GM18870 (cell line): ENCODE data around the gene FOXL1.
"Not testable (repeated sequence)": the region's sequence is repeated elsewhere in the genome, so short reads cannot be mapped to it uniquely, and the experiment has no call there.

ENCODE experiments used
- ATAC-seq: cut with Tn5 transposase; IDR thresholded peaks from one replicate; pipeline ENCODE4 v1.9.1; 2021; ENCODE audit warnings: moderate library complexity; ENCODE audit not compliant: unreplicated experiment

The FOXL1 gene

DNA sequence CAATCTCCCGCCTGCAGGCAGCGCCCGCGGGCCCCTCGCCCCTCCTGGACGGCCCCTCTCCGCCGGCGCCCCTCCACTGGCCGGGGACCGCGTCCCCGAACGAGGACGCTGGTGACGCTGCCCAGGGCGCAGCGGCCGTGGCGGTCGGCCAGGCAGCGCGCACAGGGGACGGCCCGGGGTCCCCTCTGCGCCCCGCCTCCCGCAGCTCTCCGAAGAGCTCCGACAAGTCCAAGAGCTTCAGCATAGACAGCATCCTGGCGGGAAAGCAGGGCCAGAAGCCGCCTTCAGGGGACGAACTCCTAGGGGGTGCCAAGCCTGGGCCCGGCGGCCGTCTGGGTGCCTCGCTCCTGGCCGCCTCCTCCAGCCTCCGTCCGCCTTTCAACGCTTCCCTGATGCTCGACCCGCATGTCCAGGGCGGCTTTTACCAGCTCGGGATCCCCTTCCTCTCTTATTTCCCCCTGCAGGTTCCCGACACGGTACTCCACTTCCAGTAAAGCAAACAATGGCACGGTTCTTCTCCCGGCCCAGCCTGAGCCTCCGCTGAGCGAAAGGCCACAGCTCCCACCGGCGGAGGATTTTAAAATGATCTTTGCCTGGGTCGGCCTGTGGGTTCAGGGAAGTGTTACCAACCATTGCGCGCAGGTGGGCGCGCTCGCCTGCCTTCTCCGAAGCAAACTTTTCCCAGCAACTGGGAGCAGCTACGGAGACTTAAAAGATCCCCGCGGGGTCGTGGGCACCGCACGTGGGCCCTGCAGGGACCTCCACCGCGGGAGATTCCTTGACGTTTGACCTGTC lies 1.1 kb downstream of the FOXL1 start:
- no peak for ATAC-seq

DNA sequence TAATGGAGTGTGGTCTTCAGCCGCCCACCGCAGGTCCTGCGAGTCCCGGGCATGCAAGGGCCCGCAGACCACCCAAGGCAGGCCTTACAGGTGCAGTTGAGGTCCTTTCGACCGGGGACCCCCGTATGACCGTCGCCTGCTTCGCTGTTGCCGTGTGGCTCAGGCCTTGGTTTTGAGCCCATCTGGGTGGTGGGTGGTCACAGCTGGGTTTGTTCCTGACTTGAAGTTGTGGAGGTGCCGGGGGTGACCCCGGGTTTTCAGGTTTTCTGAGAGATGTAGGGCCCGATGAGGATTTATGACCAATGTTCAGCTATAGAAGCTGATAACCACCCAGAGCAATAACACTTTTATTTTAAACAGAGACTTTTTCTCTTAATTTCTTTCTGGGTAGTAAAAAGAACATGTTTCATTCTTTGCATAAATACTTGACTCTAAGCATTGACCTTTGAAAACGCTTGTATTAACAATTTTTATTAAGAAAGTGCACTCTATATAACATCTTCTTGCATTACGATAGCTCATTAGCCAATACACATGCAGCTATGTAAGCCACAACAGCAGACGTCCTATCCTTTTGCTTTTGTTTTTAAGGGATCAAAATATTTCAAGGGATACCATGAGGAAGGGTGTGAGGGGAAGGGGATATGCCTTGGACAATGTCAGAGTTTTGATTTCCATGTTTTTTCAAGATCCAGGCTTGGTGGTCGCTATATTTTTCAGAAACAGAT lies 1.9 kb downstream of the FOXL1 start:
- no peak for ATAC-seq

DNA sequence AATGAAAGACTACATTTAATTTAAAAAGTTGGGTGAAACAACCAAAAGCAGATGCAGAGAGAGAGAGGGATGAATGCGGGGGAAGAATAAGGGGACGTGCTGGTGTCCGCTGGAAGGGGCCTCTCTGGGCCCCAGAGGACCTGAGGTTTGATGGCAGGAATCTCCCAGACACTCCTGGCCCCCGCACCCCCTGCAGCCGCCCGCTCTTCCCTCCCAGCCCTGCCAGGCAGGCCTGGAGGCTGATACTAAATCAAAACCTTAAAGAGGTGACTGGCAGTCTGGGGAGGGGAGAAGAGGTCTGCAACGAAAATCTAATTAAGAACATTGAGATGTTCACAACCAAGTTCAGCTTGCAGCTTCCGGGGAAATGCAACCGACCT lies 2.4 kb downstream of the FOXL1 start:
- ATAC-seq = no peak

DNA sequence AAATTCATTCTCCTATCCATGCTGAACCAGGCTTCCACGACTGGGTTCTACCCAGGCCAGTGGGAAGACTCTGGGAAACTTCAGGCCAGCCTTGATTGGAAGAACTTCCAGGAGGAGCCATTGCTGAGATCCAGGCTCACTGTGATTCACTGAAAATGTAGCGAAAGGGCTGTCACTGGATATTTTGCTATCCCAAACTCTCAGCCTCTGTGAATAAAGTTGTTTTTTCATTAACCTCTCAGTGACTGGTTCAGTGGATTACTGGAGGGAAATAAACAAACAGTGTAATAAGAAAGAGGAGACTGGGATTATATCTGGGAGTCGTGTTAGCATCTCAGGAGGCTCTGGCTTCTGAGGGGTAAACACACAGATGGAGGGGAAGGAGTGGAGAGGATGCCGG lies 3.1 kb downstream of the FOXL1 start:
- ATAC-seq = no peak

DNA sequence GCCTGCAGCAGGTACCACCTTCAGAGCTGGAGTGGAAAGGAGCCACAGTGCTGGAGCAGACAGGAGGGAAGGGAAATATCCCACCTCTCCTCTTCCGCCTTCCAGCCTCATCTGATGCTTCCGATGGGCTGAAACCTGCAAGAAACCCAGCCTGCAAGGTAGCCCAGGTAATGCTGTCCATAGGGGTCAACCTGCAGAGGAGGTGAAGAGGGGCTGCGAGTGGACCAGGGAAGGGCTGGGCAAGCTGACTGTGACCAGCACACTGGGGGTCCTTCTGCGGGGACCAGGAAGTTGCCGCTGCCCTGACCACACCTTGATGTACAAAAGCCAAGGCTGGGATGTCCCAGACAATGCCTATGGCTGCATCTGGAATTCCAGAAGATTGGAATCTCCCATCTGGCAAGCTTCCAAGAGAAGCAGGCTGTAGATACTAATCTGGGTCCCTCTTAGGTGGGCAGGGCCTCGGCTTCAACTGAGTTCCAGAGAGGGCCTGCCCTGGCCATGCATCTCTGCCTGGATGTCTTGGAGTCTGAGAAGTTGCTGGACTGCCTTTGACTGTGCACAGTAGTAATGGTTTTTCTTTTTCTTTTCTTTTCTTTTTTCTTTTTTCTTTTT lies 5.8 kb downstream of the FOXL1 start:
- ATAC-seq = no peak

DNA sequence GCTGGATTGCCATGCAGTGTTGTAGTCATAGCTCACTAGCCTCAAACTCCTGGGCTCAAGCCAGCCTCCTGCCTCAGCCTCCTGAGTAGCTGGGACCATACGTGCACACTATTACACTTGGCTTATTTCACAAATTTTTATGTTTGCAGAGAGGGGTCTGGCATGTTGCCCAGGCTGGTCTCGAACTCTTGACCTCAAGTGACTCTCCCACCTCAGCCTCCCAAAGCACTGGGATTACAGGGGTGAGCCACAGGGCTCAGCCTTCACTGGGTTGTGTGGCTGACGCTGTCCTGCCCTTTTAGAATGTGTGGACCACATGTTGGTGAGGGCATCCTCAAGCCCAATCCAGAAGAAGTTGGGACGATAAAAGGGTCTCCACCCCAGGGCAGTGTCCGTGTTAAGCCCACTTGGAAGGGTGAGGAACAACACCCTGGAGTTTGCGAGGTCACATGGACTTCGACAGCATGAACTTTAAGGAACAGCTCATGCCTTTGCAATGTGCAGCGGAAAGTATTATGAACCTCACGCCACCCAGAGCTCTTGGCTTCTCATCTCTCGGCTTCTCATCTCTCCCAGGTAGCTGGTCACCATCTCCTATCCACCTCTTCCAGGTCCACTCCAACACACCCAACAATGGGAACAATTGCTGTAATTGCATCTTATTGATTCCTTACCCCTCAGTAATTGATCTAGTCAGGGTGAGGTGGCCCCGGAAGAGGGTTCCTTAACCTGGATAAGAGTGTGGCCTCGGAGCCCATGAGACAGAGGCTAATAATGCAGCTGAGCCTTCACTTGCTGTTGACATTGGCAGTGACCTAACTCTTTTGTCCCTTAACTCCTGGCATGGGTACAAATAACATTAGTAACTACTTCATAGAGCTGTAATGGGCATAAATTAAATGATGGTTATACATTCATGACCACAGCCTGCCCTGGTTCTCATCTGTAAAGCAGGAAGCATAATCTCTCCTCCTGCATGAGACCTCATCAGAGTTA lies 6.7 kb downstream of the FOXL1 start:
- ATAC-seq = no peak

DNA sequence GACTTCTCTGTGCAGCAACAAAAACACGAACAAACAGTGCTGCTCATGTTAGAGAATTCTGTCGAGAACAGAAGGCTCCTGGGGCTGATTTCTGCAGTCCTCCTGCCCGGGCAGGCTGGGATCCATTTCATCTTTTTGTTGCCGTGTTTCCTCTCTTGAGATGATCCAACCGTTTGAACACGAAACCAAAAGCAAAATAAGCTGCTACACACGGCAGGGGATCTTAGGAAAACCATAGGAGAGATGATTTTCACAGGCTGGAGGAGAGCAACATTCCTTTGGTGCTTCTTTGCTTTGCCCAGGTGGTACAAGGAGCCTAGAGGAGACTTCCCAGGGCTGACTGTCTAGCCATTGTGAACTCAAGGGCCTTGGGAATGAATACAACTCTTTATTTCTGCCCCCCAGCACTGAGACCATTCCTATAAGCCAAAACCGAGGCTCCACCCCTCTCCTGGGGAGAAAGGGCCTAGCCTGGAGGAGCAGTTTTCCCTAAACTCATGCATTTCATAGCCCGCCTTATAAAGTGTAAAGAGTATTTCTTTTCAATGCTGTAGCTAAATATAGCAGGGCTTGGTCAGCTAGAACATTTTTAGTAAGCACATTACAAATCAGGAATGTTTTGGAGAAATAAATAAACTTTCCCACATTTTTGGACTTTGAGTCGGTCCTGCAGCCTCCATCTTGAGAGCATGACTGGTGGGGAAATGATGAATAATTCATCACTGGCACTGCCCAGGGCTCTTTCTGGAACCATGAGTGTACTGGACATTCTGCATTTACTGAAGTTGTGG lies 7.7 kb downstream of the FOXL1 start:
- no peak for ATAC-seq

DNA sequence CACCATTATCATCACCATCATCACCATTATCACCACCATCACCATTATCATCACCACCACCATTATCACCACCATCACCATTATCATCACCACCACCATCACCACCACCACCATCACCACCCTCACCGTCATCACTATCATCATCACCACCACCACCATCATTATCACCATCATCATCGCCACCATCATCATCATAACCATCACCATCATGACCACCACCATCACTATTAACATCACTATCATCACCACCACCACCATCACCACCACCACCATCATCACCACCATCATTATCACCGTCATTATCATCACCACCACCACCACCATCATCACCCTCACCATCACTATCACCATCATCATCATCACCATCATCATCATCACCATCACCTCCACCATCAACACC lies 9.1 kb downstream of the FOXL1 start:
- no peak for ATAC-seq

DNA sequence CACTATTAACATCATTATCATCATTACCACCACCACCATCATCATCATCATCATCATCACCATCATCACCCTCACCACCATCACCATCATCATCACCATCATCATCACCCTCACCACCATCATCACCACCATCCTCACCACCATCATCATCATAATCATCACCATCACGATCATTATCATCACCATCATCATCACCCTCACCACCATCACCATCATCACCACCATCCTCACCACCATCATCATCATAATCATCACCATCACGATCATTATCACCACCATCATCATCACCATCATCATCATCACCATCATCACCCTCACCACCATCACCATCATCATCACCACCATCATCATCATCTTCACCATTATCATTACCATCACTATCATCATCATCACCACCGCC lies 9.6 kb downstream of the FOXL1 start:
- ATAC-seq = not testable (repeated sequence)

DNA sequence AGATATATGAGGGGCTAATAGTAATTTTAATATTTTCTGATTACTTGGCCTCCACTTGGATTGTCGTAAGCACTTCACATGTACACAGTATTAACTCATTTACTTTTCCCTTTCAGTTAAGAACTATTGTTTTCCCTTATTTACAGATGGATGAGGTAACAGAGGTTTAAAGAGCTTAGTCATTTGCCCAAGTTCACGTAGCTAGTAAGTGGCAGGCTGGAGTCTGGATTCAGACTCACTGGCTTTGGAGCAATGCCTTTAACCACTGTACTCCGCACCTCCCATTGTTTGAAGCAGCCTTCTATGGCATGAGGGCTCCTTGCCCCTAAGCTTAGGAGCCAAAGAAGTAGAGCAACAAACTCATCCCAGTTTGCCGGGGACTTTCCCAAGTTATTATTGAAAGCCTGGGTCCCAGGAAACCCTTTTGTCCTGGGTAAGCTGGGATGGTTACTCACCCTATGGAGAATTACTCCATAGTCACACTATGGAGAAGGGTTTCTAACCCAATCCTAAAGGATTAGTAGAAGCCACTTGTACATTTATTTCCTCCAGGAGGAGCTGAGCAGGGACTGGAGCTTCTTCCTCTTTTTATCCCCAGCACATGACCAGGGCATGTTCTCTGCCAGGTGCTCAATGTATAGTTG lies 12.3 kb downstream of the FOXL1 start:
- ATAC-seq = no peak

DNA sequence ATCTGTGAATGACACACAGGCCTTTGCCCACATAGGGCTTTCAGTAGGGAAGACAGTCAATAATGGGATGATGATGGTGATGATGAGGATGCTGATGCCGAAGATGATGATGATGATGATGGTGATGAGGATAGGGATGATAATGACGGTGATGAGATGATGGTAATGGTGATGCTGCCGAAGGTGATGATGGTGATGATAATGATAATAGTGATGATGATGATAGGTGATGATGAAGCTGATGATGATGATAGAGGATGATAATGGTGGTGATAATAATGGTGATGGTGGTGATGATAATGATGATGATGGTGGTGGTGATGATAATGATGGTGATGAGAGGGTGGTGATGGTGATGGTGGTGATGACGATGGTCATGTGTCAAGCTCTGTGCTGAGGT lies 12.9 kb downstream of the FOXL1 start:
- ATAC-seq = no peak

DNA sequence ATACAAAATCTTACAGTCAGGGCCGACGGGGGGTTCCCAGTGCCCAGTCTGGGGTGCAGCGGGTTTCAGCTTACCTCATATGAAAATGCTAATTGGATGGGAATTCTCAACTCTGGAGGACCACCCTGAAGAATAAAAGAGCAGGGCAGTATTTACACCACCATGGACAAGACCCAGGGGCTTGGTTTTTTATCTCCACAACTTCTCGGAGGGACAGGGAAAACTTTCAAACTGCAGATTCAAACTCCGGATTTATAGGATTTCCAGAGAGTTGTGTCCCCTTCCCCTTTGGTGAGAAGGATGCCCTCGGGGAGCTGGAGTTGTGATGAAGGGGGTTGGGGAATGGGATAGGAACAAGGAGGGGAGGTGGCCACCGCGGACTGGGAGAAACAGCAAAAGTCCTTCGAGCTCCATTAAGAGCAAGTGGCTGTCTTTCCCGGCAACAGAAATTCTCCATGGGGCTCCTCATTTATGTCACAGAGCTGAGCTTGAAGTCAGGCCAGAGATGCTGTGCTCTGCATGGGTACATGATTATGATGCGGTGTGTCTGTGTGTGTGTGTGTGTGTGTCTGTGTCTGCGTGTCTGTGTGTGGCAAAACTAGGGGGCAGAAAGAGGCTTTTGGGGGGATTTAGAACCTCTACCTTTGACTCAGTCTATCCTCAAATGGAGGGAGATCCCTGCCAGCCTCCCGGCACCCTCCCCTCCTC lies 15.7 kb downstream of the FOXL1 start:
- ATAC-seq = no peak

DNA sequence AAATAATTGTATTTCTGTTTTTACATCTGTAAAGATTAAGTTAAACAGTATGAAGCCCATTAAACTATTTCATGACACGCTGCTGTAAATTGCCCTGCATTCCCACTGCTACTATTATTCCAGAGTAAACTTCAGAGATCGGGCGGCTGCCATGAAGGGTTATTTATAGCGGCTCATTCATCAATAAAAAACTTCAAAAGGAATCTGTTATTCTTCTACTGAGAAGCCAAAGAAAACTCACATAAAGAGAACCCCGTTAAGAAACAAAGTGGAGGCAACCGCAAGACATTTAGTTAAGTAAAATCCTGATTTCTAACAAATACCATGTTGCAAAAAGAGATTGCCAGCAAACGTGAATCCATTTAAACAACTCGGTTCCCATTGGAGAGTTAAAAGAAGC lies 16.4 kb downstream of the FOXL1 start:
- ATAC-seq = no peak

DNA sequence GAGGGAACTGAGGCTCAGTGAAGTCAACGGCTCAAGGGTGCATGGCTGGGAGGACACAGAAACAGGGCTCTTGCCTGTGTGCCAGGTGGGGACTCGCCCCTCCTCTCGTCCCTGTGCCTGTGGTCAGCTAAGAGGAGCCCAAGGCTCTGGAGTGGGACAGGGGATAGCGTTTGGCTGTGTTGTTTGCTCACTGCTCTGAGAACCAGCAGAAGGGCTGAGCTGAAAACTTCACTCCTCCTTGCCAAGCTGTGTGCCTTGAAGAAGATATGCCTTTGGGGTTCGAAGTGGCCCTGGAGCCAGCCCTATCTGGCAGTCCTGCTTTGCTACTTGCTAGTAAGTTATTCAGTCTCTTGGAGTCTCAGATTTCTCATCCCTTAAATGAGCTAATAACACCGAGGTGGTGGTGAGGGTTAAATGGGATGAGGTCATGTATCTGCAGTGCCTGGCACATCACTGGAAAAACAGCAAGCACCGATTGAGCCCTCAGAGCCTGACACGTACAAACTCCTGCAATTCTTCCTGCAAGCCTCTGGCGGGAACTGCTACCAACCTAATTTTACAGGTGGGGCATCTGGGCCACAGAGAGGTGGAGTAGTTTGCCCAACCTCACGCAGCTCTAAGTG lies 17.7 kb downstream of the FOXL1 start:
- ATAC-seq = no peak

DNA sequence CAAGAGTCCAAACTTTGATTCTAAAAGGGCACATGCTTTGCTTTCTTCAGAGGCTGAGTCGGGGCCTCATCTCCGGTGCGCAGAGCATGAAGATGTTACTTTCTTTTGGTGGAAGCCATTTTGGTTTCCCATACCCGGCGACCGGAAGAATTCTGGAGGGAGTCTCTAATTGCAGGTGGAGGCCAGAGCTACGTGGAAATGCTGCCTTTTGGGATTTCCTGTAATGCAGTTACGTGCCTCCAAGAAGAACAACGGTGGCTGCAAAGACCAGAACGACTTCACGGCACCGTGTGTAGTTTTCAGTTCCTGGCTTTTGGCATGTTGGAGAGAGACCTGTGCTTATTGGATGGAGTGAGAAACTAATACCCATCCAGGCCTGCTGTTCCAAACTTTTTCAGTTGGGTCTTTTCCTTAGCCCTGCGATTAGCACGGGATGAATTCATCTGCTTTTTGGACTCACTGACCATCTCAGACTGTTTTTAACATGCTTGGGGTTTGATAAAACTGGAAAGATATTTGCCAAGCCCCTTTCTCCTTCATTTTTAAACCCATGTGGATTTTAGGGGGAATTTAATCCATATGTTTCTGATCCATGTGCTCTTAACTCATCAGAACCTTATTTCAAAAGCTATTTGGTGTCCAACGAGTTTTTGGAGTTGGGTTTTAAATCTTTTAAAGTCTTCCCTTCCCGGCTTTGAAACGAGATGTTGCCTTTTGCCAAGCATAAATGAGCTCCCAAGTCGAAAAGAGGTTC lies 19.0 kb downstream of the FOXL1 start:
- no peak for ATAC-seq

DNA sequence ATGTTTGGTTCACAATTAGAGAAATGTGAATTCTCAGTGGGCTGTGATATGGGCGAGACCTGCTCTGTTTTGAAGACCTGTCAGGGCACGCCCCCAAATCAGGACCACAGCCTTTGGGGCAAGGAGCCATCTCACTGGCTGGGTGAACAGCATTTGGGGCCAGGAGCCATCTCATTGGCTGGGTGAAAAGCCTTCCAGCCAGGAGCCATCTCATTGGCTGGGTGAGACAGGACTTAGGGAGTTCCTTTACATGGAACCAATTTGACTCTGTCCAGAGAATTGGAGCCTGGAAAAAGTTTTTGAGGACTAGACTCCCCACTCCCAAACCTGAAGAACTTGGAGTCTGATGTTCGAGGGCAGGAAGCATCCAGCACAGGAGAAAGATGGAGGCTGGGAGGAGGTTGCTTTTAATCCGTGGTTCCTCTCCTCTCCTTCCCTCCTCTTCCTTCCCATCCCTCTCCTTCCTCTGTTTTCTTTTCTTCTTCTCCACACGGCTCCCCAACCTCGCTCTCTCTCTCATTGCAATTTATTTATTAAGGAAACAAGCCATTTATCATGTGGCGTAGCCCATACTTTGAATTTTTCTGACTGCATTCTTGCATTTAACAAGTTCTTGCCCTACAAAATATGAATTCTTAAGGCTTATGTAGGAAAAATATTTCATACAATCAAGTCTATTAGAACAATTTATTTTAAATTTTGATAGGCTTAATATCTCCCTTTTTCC lies 19.7 kb downstream of the FOXL1 start:
- no peak for ATAC-seq
